Type B pancreatic cell (in vitro differentiated cells): ENCODE data around the gene OSTC. TPM values are rescaled to one million over a fixed set of nuclear protein-coding genes. Genes with fewer than 3 reads are reported as not detected.

Experiments
- DNase-seq: peaks from one replicate; pipeline ENCODE4 v3.0.0; 2021; ENCODE audit warnings: mixed read lengths; ENCODE audit not compliant: unreplicated experiment; ENCODE audit errors: extremely low spot score
- H3K27ac Mint-ChIP-seq: 2 replicates; pipeline ENCODE4 v1.8.0; 2021; ENCODE audit warnings: mild to moderate bottlenecking, mixed read lengths
- H3K27me3 Mint-ChIP-seq: 2 replicates; pipeline ENCODE4 v1.8.0; 2021; ENCODE audit warnings: mixed read lengths
- H3K36me3 Mint-ChIP-seq: 2 replicates; pipeline ENCODE4 v1.8.0; 2021; ENCODE audit warnings: mixed read lengths
- H3K4me1 Mint-ChIP-seq: one replicate; pipeline ENCODE4 v1.8.0; 2021; ENCODE audit warnings: mixed read lengths; ENCODE audit not compliant: unreplicated experiment
- H3K4me3 Mint-ChIP-seq: 2 replicates; pipeline ENCODE4 v1.8.0; 2021; ENCODE audit warnings: mild to moderate bottlenecking, mixed read lengths
- H3K9me3 Mint-ChIP-seq: 2 replicates; pipeline ENCODE4 v1.8.0; 2021; ENCODE audit warnings: mixed read lengths
- total RNA-seq: library from RNA; stranded (reverse); gene quantifications from 2 replicates; pipeline ENCODE4 v1.2.1, GENCODE V29; 2021; ENCODE audit warnings: low replicate concordance
- TF ChIP-seq, protein P1 (sequence below): fragments of 200-600 bp; sonication (generic); conservative IDR thresholded peaks from 2 replicates; pipeline ENCODE4 v1.5.0; 2021; ENCODE audit warnings: antibody characterized with exemption, mild to moderate bottlenecking

Gene OSTC
- total RNA-seq, 1 donor from 2014 or later = 158 TPM

DNA sequence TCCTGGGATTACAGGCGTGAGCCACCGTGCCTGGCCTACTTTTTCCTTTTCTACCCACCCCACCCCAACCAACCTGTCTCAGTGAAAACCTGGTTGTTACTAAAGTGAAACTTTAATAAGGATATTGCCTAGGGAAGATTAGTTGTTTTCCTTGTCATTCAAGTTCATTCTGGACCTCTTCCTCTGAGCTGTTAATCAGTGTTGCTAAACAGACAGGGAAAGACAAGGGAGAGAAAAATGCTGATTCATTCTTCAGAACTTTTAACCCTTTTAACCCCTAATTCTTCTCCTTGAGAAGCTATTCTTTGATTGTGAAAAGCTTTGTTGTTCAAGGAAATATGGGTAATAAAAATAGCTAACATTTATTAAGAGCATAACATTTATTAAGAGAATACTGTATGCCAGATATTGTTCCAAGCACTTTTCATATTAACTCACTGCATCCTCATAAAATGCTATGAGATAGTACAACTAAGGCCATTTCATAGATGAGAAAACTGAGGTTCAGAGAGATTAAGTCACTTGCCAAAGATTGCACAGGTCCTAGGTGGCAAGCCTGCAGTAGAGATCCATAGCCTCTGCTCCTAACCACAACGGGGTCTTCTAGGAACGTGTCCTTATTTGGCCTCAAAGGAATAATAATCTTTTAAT, 34.8 kb downstream of the OSTC start:
- no peak for DNase-seq
- Mint-ChIP-seq H3K36me3 (peaks cover 3% of the 10 kb centered on the region), H3K27me3 (no peaks in the 10 kb centered on the region), H3K9me3 (no peaks in the 10 kb centered on the region), H3K4me1 (no peaks in the 10 kb centered on the region), H3K27ac (no peak overlapping the region), H3K4me3 (no peak overlapping the region)
- TF ChIP-seq, protein P1, sequence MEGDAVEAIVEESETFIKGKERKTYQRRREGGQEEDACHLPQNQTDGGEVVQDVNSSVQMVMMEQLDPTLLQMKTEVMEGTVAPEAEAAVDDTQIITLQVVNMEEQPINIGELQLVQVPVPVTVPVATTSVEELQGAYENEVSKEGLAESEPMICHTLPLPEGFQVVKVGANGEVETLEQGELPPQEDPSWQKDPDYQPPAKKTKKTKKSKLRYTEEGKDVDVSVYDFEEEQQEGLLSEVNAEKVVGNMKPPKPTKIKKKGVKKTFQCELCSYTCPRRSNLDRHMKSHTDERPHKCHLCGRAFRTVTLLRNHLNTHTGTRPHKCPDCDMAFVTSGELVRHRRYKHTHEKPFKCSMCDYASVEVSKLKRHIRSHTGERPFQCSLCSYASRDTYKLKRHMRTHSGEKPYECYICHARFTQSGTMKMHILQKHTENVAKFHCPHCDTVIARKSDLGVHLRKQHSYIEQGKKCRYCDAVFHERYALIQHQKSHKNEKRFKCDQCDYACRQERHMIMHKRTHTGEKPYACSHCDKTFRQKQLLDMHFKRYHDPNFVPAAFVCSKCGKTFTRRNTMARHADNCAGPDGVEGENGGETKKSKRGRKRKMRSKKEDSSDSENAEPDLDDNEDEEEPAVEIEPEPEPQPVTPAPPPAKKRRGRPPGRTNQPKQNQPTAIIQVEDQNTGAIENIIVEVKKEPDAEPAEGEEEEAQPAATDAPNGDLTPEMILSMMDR = no peak

DNA sequence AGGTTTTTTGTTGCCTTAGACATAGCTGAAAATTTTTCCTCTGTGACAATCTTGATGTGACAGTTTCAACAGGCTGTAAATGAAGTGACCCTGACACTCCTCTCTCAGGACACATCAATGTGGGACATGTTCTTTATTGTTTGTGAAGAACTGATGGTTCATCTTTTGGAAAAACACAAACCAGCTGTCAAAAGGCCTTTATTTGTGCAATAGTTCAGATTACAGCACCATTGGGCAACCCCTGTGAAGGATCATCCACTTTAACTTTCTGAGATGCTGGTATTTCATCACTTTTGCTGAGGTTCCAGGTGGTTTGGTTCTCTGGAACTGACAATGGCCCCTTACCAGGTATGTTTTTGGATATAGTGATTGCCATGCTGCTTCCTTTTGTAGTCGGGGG, 40.3 kb downstream of the OSTC start:
- Mint-ChIP-seq H3K4me1 (no peaks in the 10 kb centered on the region), H3K27ac (no peak overlapping the region), H3K27me3 (no peaks in the 10 kb centered on the region), H3K9me3 (no peaks in the 10 kb centered on the region), H3K36me3 (no peaks in the 10 kb centered on the region), H3K4me3 (no peak overlapping the region)
- no peak for DNase-seq
- TF ChIP-seq, protein P1 = no peak

DNA sequence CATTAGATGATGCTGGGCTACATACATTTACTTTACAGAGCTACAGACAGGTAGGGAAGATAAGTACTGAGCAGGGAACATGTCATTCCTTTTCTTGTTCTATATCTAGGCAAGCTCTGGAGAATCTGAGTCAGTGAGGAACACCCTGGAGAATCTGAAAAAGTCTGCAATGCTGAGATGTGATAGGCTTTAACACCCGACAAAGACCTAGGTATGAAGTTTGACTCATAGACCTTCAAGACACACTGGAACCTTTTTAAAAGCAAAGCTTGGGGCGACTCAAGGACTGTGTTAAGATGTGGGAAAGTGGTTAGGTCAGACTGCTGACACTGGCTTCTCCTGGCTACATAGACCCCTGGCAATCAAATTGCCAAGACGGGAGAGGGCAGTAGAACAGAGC, 42.8 kb downstream of the OSTC start:
- Mint-ChIP-seq H3K4me1 (no peaks in the 10 kb centered on the region), H3K9me3 (no peaks in the 10 kb centered on the region), H3K27me3 (no peaks in the 10 kb centered on the region), H3K36me3 (no peaks in the 10 kb centered on the region), H3K4me3 (no peak overlapping the region), H3K27ac (no peak overlapping the region)
- TF ChIP-seq, protein P1 = no peak
- no peak for DNase-seq

DNA sequence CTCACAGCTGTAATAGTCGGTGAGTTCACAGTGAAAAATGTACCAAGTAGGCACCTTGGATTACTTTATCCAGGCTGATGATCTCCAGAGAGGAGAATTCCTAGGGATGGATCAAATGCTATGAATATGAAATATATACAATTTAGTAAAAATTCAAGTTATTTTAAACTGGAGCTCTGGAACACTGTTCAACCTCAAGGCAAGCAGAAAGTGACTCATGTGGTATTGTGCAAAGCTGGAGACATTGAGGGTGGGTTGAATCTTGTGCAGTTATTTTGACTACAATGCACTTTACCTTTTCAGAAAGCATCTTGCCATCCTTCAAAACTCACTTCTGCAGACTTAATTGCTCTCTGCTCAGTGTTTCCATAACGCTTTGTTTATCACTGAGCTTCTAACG, 43.4 kb downstream of the OSTC start:
- TF ChIP-seq, protein P1 = no peak

DNA sequence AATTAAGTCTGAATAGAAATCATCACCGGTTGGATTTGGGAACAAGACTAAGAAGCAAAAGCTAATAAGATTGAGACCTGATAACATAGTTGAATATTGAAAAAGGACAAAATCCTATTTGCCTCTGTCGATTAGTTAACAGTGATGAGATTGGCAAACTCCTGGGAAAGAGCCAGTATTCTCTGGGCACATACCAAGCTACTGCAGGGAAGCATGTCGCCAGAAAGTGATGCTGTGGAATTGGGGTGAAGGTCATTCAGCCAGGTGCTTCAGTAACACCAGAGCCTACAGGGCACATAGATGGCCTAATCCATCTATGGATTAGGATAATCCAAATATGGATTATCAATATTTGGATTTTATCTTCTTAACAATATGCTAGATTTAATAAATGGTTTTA, 44.0 kb downstream of the OSTC start:
- DNase-seq = no peak
- H3K36me3 Mint-ChIP-seq = no peaks in the 10 kb centered on the region
- no peak overlapping the region for H3K4me3 Mint-ChIP-seq

More for the DNA sequence above, 43.4 kb downstream of the OSTC start:
- H3K4me1 Mint-ChIP-seq = no peaks in the 10 kb centered on the region
- H3K27me3 Mint-ChIP-seq = no peaks in the 10 kb centered on the region
- no peaks in the 10 kb centered on the region for H3K9me3 Mint-ChIP-seq
- no peak for DNase-seq
- no peak overlapping the region for H3K4me3 Mint-ChIP-seq
- H3K36me3 Mint-ChIP-seq = no peaks in the 10 kb centered on the region
- H3K27ac Mint-ChIP-seq = no peak overlapping the region

More for the DNA sequence above, 44.0 kb downstream of the OSTC start:
- H3K27me3 Mint-ChIP-seq = no peaks in the 10 kb centered on the region
- no peak overlapping the region for H3K27ac Mint-ChIP-seq
- H3K4me1 Mint-ChIP-seq = no peaks in the 10 kb centered on the region
- no peaks in the 10 kb centered on the region for H3K9me3 Mint-ChIP-seq
- TF ChIP-seq, protein P1 = no peak
